ENCODE measurements around the gene METTL26. TPM values are rescaled to one million over a fixed set of nuclear protein-coding genes. Genes with fewer than 3 reads are reported as not detected.

Gene METTL26
- total RNA-seq: 57.0 and 75.8 TPM in 2 replicates

GRCh38 chr16:636206-637080 is at the start of gene METTL26:
TSS of gene METTL26 (minus strand) at chr16:636305. CDS start at chr16:636290, 15 bp downstream.

GRCh38 chr16:684071-684794 is 48.1 kb upstream of the METTL26 start, which contains the start of gene JMJD8:
TSS of gene JMJD8 (minus strand) at chr16:684334. CDS start at chr16:684319, 15 bp downstream.

GRCh38 chr16:679814-680624 is 43.9 kb upstream of the METTL26 start, which contains the start of gene STUB1:
TSS of gene STUB1 (plus strand) at chr16:680410. CDS start at chr16:680526, 116 bp downstream.

GRCh38 chr16:674968-675883 is 39.1 kb upstream of the METTL26 start, which contains the start of gene RHBDL1:
TSS of gene RHBDL1 (plus strand) at chr16:675671. CDS start at chr16:675791, 120 bp downstream.

GRCh38 chr16:667780-668518 is 31.8 kb upstream of the METTL26 start, which contains the start of gene RHOT2:
TSS of gene RHOT2 (plus strand) at chr16:668132. CDS start at chr16:668200, 68 bp downstream.

GRCh38 chr16:648781-649589 is 12.9 kb upstream of the METTL26 start, which contains the start of gene WDR90:
TSS of gene WDR90 (plus strand) at chr16:649365. CDS start at chr16:649417, 52 bp downstream.

GRCh38 chr16:641326-642188 is 5.5 kb upstream of the METTL26 start, which contains the start of gene MCRIP2:
TSS of gene MCRIP2 (plus strand) at chr16:641828. CDS start at chr16:641992, 164 bp downstream.

GRCh38 chr16:630815-631405 is 5.2 kb downstream of the METTL26 start, which contains the start of gene WFIKKN1:
TSS of gene WFIKKN1 (plus strand) at chr16:630985. CDS start at chr16:631254, 269 bp downstream.

GRCh38 chr16:589658-590187 is 46.4 kb downstream of the METTL26 start, which contains the start of gene RAB40C:
TSS of gene RAB40C (plus strand) at chr16:590066. CDS start at chr16:590292, 226 bp downstream.

Other genes with a start within 250 kb of the METTL26 start
- 122 and 127 TPM in 2 replicates for gene NME4, start 239.1 kb downstream of the METTL26 start, total RNA-seq
- gene DECR2, start 234.4 kb downstream of the METTL26 start, total RNA-seq: 25.0 and 25.2 TPM in 2 replicates
- 21.6 and 24.3 TPM in 2 replicates for gene RAB11FIP3, start 210.7 kb downstream of the METTL26 start, total RNA-seq
- gene CAPN15, start 108.6 kb downstream of the METTL26 start, total RNA-seq: 44.9 and 60.5 TPM in 2 replicates
- gene PRR35, start 75.9 kb downstream of the METTL26 start, total RNA-seq: 0.32 TPM in 1 of 2 replicates, not detected in the other
- gene NHLRC4, start 69.3 kb downstream of the METTL26 start, total RNA-seq: 1.5 and 2.6 TPM in 2 replicates
- gene PIGQ, start 66.3 kb downstream of the METTL26 start, total RNA-seq: 30.2 and 36.2 TPM in 2 replicates
- 14.6 and 19.8 TPM in 2 replicates for gene RAB40C, start 46.2 kb downstream of the METTL26 start, total RNA-seq
- gene WFIKKN1, start 5.3 kb downstream of the METTL26 start, total RNA-seq: 0.12 and 0.16 TPM in 2 replicates
- 13.8 and 14.8 TPM in 2 replicates for gene MCRIP2, start 5.5 kb upstream of the METTL26 start, total RNA-seq
- 9.7 and 12.8 TPM in 2 replicates for gene WDR90, start 13.1 kb upstream of the METTL26 start, total RNA-seq
- gene RHOT2, start 31.8 kb upstream of the METTL26 start, total RNA-seq: 49.2 and 53.2 TPM in 2 replicates
- 2.9 TPM in 2 replicates for gene RHBDL1, start 39.4 kb upstream of the METTL26 start, total RNA-seq
- 71.6 and 83.9 TPM in 2 replicates for gene STUB1, start 44.1 kb upstream of the METTL26 start, total RNA-seq
- gene JMJD8, start 48.0 kb upstream of the METTL26 start, total RNA-seq: 46.6 and 52.9 TPM in 2 replicates
- gene WDR24, start 54.1 kb upstream of the METTL26 start, total RNA-seq: 10.6 and 12.8 TPM in 2 replicates
- under 0.01 TPM in 1 of 2 replicates, not detected in the other for gene FBXL16, start 69.5 kb upstream of the METTL26 start, total RNA-seq
- 41.3 and 48.5 TPM in 2 replicates for gene METRN, start 78.8 kb upstream of the METTL26 start, total RNA-seq
- 21.9 and 25.1 TPM in 2 replicates for gene ANTKMT, start 84.8 kb upstream of the METTL26 start, total RNA-seq
- gene CCDC78, start 90.1 kb upstream of the METTL26 start, total RNA-seq: 2.8 and 2.9 TPM in 2 replicates
- gene HAGHL, start 90.8 kb upstream of the METTL26 start, total RNA-seq: 15.3 and 20.5 TPM in 2 replicates
- 33.8 and 36.1 TPM in 2 replicates for gene CIAO3, start 104.7 kb upstream of the METTL26 start, total RNA-seq
- gene MSLN, start 124.4 kb upstream of the METTL26 start, total RNA-seq: 0.12 TPM in 1 of 2 replicates, not detected in the other
- 26.1 and 31.0 TPM in 2 replicates for gene RPUSD1, start 152.1 kb upstream of the METTL26 start, total RNA-seq
- gene CHTF18, start 152.3 kb upstream of the METTL26 start, total RNA-seq: 2.8 and 3.7 TPM in 2 replicates
- not detected in 2 replicates for gene GNG13, start 164.4 kb upstream of the METTL26 start, total RNA-seq